LoVo (cell line): ENCODE data around the gene NFATC3.

Source experiments
- DNase-seq: peaks from one replicate; pipeline ENCODE4 v3.0.0-alpha.2; 2016; ENCODE audit warnings: low spot score

NFATC3 gene

DNA sequence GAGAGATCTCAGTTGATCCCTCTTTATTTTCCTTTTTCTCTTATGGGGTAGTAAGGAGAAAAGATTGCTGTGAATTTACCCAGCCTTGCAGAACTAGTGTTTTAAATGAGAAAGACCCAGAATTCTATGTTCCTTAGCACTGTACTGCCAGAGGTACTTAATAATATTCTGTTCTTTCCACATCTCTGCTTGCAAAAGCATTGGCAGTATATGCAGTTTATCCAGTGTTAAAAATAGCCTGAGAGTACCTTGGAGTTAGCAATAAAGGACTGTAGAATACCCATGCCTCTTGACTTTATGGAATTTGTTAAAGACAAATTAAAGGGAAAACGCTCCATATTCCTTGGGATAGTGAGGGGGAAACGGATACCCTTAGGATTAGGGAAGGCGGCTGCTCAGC lies 191.1 kb downstream of the NFATC3 start:
- no peak for DNase-seq
